Sigmoid colon (tissue), 7 donors: ENCODE data around the gene VSIG2. TPM values are rescaled to one million over a fixed set of nuclear protein-coding genes. Genes with fewer than 3 reads are reported as not detected.
A peak's percentile ranks its signal among the peaks of the same experiment; 100 is the strongest.

ENCODE experiments used
- DNase-seq: peaks from one replicate; pipeline ENCODE4 v3.0.0-alpha.2; 2019
- H3K27ac ChIP-seq, 4 donors: fragments of 200-600 bp; sonication (generic); one replicate each; pipeline ENCODE4 v1.5.1; 2016 to 2019; ENCODE audit warnings: mild to moderate bottlenecking in 1 of 4
- H3K27me3 ChIP-seq, 3 donors: fragments of 200-600 bp; sonication (generic); one replicate each; pipeline ENCODE4 v1.5.1; 2019; ENCODE audit warnings: mild to moderate bottlenecking in 1 of 3
- H3K36me3 ChIP-seq, 4 donors: fragments of 200-600 bp; sonication (generic); one replicate each; pipeline ENCODE4 v1.5.1; 2016 to 2019
- H3K4me1 ChIP-seq, 4 donors: fragments of 200-600 bp; sonication (generic); one replicate each; pipeline ENCODE4 v1.5.1; 2017 to 2019
- H3K4me3 ChIP-seq, 4 donors: fragments of 200-600 bp; sonication (generic); one replicate each; pipeline ENCODE4 v1.5.1; 2017 to 2019; ENCODE audit warnings: mild to moderate bottlenecking in 2 of 4, moderate library complexity in 1 of 4
- H3K9me3 ChIP-seq, 4 donors: fragments of 200-600 bp in 3 of 4; sonication (generic) in 3 of 4; one replicate each; pipeline versions ENCODE4 v1.5.1 to v1.6.1; 2013 to 2019
- CTCF ChIP-seq, 4 experiments: fragments of 450-650 bp in 3 of 4; fragments of 200-600 bp in 1 of 4; IDR thresholded peaks; one replicate each; pipeline ENCODE4 v1.5.1; 2016 to 2019; ENCODE audit warnings: antibody characterized with exemption in 4 of 4, mild to moderate bottlenecking in 3 of 4, moderate library complexity in 2 of 4
- EP300 ChIP-seq, 4 donors: sonication (generic); formaldehyde crosslinking; IDR thresholded peaks; one replicate each; pipeline ENCODE4 v1.6.1; 2017; ENCODE audit warnings: antibody characterized with exemption in 4 of 4
- POLR2A ChIP-seq, 2 donors: fragments of 450-650 bp; IDR thresholded peaks; one replicate each; pipeline ENCODE4 v1.6.1; 2016; ENCODE audit warnings: antibody characterized with exemption in 2 of 2, mild to moderate bottlenecking in 2 of 2, moderate library complexity in 2 of 2
- POLR2AphosphoS5 ChIP-seq, 4 donors: sonication (generic); formaldehyde crosslinking; IDR thresholded peaks; one replicate each; pipeline ENCODE4 v1.6.1; 2017; ENCODE audit warnings: antibody characterized with exemption in 4 of 4
- WGBS, 2 donors: extraction: QIAGEN DNeasy Blood & Tissue Kit; methylation state at CpG; one replicate each; pipeline ENCODE4 v1.1.7; 2013; 5-methylcytosine and 5-hydroxymethylcytosine counted together
- intact Hi-C: fragments of 100-400 bp; cut with DNase I; formaldehyde crosslinking; loops from one replicate; pipeline ENCODE4 v1.15.1; 2023
- polyA plus RNA-seq, 3 donors: library from polyadenylated mRNA; stranded (reverse); fragments of 200-250 nt; gene quantifications; one replicate each; pipeline ENCODE4 v1.2.3, GENCODE V29; 2013
- total RNA-seq, 4 donors: library from RNA; depleted of rRNA; stranded (reverse); fragments of >200 nt; gene quantifications; one replicate each; pipeline ENCODE4 v1.1.0, GENCODE V29; 2016
- donor health status: healthy with polysubstance abuse.
- donor health status: Bipolar disorder and iron deficiency.
- donor health status: healthy.

Gene VSIG2, protein sequence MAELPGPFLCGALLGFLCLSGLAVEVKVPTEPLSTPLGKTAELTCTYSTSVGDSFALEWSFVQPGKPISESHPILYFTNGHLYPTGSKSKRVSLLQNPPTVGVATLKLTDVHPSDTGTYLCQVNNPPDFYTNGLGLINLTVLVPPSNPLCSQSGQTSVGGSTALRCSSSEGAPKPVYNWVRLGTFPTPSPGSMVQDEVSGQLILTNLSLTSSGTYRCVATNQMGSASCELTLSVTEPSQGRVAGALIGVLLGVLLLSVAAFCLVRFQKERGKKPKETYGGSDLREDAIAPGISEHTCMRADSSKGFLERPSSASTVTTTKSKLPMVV
- total RNA-seq (1 to 10 TPM in 1 of 4 donors, under 1 TPM in 2, not detected in 1; 0.36 to 3.0 (median 0.49) TPM), polyA plus RNA-seq (10 to 100 TPM; 54.6 to 79.3 (median 66.9) TPM)

DNA sequence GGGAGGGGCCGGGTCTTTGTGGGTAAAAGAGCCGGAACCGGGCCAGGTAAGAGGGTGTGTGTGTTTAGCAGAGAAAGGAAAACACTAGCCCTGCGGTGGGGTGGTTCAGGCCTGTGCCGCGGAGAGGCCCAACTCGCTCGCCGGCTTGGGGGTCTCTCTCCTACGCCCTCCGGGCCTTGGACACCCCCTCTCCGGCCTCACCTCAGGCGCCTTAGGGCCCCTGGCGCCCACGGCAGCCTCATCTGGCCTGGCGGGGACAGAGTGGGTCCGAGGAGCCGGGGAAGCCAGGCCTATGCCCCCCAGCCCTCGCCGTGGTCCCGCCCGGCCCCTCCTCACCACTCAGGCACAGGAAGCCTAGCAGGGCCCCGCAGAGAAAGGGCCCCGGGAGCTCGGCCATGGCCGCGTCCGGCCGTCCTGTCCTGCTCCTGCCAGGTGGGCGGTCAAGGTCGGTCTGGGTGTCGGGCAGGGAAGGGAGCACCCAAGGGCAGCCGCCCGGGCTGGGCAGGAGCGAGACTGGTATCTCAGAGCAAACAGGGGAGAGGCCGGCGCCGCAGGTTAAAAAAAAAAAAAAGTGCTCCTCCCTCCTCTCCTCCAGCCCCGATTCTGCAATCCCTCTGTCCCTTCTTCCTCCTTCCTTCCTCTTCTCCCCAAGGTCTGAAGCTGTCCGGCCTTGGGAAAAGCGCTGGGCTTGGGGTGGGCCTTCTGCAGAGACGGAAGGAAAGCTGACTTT, at the start of gene VSIG2:
Gene VSIG2 (minus strand): TSS at position 515 of the 730 bp plus-strand sequence. CDS start 118 bp downstream, at position 397.
- H3K36me3 ChIP-seq, result no peaks in the 10 kb centered on the region
- H3K4me3 ChIP-seq, result peak within 1 kb of the TSS in 1 of 4 donors; percentile 3
- no peaks in the 10 kb centered on the region for H3K9me3 ChIP-seq
- no peak for TF ChIP-seq EP300 (IDR thresholded peaks at IDR 0.05)
- TF ChIP-seq POLR2A (IDR thresholded peaks at IDR 0.05), result no peak
- TF ChIP-seq POLR2AphosphoS5 (IDR thresholded peaks at IDR 0.05), result no peak
- no peak for TF ChIP-seq CTCF (IDR thresholded peaks at IDR 0.05)
- peaks cover 0 to 11% (median 3%) of the 10 kb centered on the region in 4 donors for H3K4me1 ChIP-seq
- 9 to 59% methylated on average over 42 of the region's 42 CpGs for WGBS, 2 donors
- H3K27ac ChIP-seq, result no peak within 1 kb of the TSS
- intact Hi-C loops, result loop anchor here (10.0 kb wide), 1 partner anchor 203 kb away; the partner anchor contains the start of gene CCDC15
- peaks cover 15 to 93% (median 68%) of the 10 kb centered on the region in 3 donors for H3K27me3 ChIP-seq
- no peak for DNase-seq

GRCh38 chr11:124801014-124801413, 49.0 kb upstream of the VSIG2 start:
- Histone ChIP-seq H3K36me3 (peaks cover 0 to 4% (median 0%) of the 10 kb centered on the region in 4 donors), H3K27me3 (no peaks in the 10 kb centered on the region), H3K27ac (peak overlapping the region; percentile 93 to 98 (median 97)), H3K4me3 (peak overlapping the region; percentile 63 to 96 (median 91)), H3K4me1 (peaks cover 0 to 32% (median 28%) of the 10 kb centered on the region in 4 donors), H3K9me3 (no peaks in the 10 kb centered on the region)
- DNase-seq, result no peak
- intact Hi-C loops, result loop anchor here (2.0 to 5.0 kb wide), 3 partner anchors 38 to 151 kb away; partner anchors contain the start of genes CCDC15 and ESAM
- 3 to 7% methylated on average over 8 of the region's 8 CpGs for WGBS, 2 donors
- TF ChIP-seq CTCF (IDR thresholded peaks at IDR 0.05), result no peak
- peak in 1 of 4 donors; percentile 30 for TF ChIP-seq POLR2AphosphoS5 (IDR thresholded peaks at IDR 0.05)
- TF ChIP-seq POLR2A (IDR thresholded peaks at IDR 0.05), result no peak

GRCh38 chr11:124800226-124800929, 48.3 kb upstream of the VSIG2 start, which contains the start of gene MSANTD2:
Gene MSANTD2 (minus strand): TSS chr11:124800406. CDS start chr11:124800380, 26 bp downstream.
- peaks cover 0 to 32% (median 28%) of the 10 kb centered on the region in 4 donors for H3K4me1 ChIP-seq
- intact Hi-C loops, result loop anchor here (1.0 to 5.0 kb wide), 4 partner anchors 37 to 152 kb away; partner anchors contain the start of genes CCDC15 and ESAM
- no peaks in the 10 kb centered on the region for H3K9me3 ChIP-seq
- no peaks in the 10 kb centered on the region for H3K36me3 ChIP-seq
- no peaks in the 10 kb centered on the region for H3K27me3 ChIP-seq
- peak within 1 kb of the TSS; percentile 93 to 98 (median 97) for H3K27ac ChIP-seq
- H3K4me3 ChIP-seq, result peak within 1 kb of the TSS; percentile 63 to 96 (median 91)
- TF ChIP-seq POLR2A (IDR thresholded peaks at IDR 0.05), result peak; percentile 60 to 68
- TF ChIP-seq EP300 (IDR thresholded peaks at IDR 0.05), result no peak
- TF ChIP-seq CTCF (IDR thresholded peaks at IDR 0.05), result no peak
- peak; percentile 64 to 92 (median 80) for TF ChIP-seq POLR2AphosphoS5 (IDR thresholded peaks at IDR 0.05)
- peak; percentile 91 for DNase-seq
- 0 to 1% methylated on average over 62 of the region's 62 CpGs for WGBS, 2 donors
